ENCODE measurements around the gene NFATC2.
A peak's percentile ranks its signal among the peaks of the same experiment; 100 is the strongest.

The NFATC2 gene

GRCh38 chr20:51340451-51340840, 202.1 kb downstream of the NFATC2 start:
- Histone ChIP-seq H2AK5ac (ENCODE audit: low read length) (no peak overlapping the region), H3K4ac (ENCODE audit: low read depth, low read length) (no peak overlapping the region), H3K27me3 (ENCODE audit: insufficient read depth, low read length, poor library complexity) (no peaks in the 10 kb centered on the region), H3K9ac (ENCODE audit: low read length) (no peak overlapping the region), H2BK120ac (ENCODE audit: low read depth, low read length) (no peak overlapping the region), H3K79me1 (ENCODE audit: low read length) (no peaks in the 10 kb centered on the region), H2BK15ac (replicated peaks; ENCODE audit: low read depth) (no peak overlapping the region), H3K18ac (ENCODE audit: low read length) (no peak overlapping the region), H3K56ac (ENCODE audit: low read length) (no peak overlapping the region), H3K4me2 (ENCODE audit: low read length) (no peak overlapping the region), H2BK5ac (ENCODE audit: low read length) (no peak overlapping the region), H4K5ac (ENCODE audit: low read length) (no peak overlapping the region), H3K23ac (ENCODE audit: low read length) (no peak overlapping the region), H3K4me3 (ENCODE audit: low read length) (no peak overlapping the region), H3K4me1 (ENCODE audit: control insufficient read depth, low read depth, low read length) (peaks cover 2% of the 10 kb centered on the region), H4K8ac (ENCODE audit: low read depth, low read length) (no peak overlapping the region), H3K36me3 (ENCODE audit: control insufficient read depth, insufficient read depth, low read length) (no peaks in the 10 kb centered on the region), H3K79me2 (ENCODE audit: control insufficient read depth, insufficient read depth, low read length) (no peaks in the 10 kb centered on the region), H3K27ac (ENCODE audit: low read depth, low read length) (no peak overlapping the region)
- DNase-seq = peak; percentile 57

- H2BK5ac ChIP-seq (ENCODE audit: low read length) = no peak overlapping the region
- H3K4ac ChIP-seq (ENCODE audit: low read depth, low read length) = no peak overlapping the region
- H3K27ac ChIP-seq (ENCODE audit: low read depth, low read length) = no peak overlapping the region
- H3K4me2 ChIP-seq (ENCODE audit: low read length) = no peak overlapping the region
- no peak overlapping the region for H2BK15ac ChIP-seq (replicated peaks; ENCODE audit: low read depth)
- no peaks in the 10 kb centered on the region for H3K27me3 ChIP-seq (ENCODE audit: insufficient read depth, low read length, poor library complexity)
- H3K79me2 ChIP-seq (ENCODE audit: control insufficient read depth, insufficient read depth, low read length) = no peaks in the 10 kb centered on the region
- H3K18ac ChIP-seq (ENCODE audit: low read length) = no peak overlapping the region
- no peak for DNase-seq
- H3K56ac ChIP-seq (ENCODE audit: low read length) = no peak overlapping the region
- peaks cover 4% of the 10 kb centered on the region for H3K4me1 ChIP-seq (ENCODE audit: control insufficient read depth, low read depth, low read length)
- no peak overlapping the region for H4K5ac ChIP-seq (ENCODE audit: low read length)
- no peak overlapping the region for H4K8ac ChIP-seq (ENCODE audit: low read depth, low read length)
- no peak overlapping the region for H2BK120ac ChIP-seq (ENCODE audit: low read depth, low read length)
- no CpG with 5 or more reads among the region's 2 CpGs for WGBS (ENCODE audit: extremely low coverage, insufficient coverage, low lambda C conversion rate)
- H3K4me3 ChIP-seq (ENCODE audit: low read length) = no peak overlapping the region
- H3K9ac ChIP-seq (ENCODE audit: low read length) = no peak overlapping the region
- no peak overlapping the region for H3K23ac ChIP-seq (ENCODE audit: low read length)
- H3K79me1 ChIP-seq (ENCODE audit: low read length) = no peaks in the 10 kb centered on the region
- H2AK5ac ChIP-seq (ENCODE audit: low read length) = no peak overlapping the region
- H3K36me3 ChIP-seq (ENCODE audit: control insufficient read depth, insufficient read depth, low read length) = no peaks in the 10 kb centered on the region
Measured at GRCh38 chr20:51339721-51340450, 202.6 kb downstream of the NFATC2 start.

DNA sequence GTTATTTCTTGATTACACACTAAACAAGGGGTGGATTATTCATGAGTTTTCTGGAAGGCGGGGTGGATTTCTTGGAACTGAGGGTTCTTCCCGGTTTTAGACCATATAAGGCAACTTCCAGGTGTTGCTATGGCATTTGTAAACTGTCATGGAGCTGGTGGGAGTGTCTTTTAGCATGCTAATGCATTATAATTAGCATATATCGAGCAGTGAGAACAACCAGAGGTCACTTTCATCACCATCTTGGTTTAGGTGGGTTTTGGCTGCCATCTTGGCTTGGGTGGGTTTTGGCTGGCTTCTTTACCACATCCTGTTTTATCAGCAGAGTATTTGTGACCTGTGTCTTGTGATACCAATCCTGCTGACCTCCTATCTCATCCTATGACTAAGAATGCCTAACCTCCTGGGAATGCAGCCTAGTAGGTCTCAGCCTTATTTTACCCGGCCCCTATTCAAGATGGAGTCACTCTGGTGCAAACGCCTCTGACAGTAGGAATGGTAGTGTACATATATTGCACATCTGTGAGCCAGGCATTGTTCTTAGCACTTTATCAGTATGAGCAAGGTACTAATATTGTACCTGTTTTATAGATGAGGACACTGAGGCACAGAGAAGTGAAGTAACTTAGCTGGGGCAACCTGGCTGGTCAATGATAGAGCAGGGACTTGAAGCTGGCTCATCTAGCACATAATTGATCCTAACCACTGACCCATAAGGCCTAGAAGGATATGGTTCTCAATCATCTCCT, 203.7 kb downstream of the NFATC2 start:
- no peak overlapping the region for H2BK120ac ChIP-seq (ENCODE audit: low read depth, low read length)
- H3K9ac ChIP-seq (ENCODE audit: low read length) = no peak overlapping the region
- no peak overlapping the region for H3K4me2 ChIP-seq (ENCODE audit: low read length)
- H3K36me3 ChIP-seq (ENCODE audit: control insufficient read depth, insufficient read depth, low read length) = no peaks in the 10 kb centered on the region
- H4K8ac ChIP-seq (ENCODE audit: low read depth, low read length) = no peak overlapping the region
- no peak overlapping the region for H3K4ac ChIP-seq (ENCODE audit: low read depth, low read length)
- no peak overlapping the region for H3K56ac ChIP-seq (ENCODE audit: low read length)
- H2BK5ac ChIP-seq (ENCODE audit: low read length) = no peak overlapping the region
- WGBS (ENCODE audit: extremely low coverage, insufficient coverage, low lambda C conversion rate) = no CpG with 5 or more reads among the region's 5 CpGs
- H3K4me3 ChIP-seq (ENCODE audit: low read length) = no peak overlapping the region
- no peak overlapping the region for H3K27ac ChIP-seq (ENCODE audit: low read depth, low read length)
- no peak overlapping the region for H2BK15ac ChIP-seq (replicated peaks; ENCODE audit: low read depth)
- H3K79me2 ChIP-seq (ENCODE audit: control insufficient read depth, insufficient read depth, low read length) = no peaks in the 10 kb centered on the region
- no peak overlapping the region for H2AK5ac ChIP-seq (ENCODE audit: low read length)
- DNase-seq = no peak
- H3K18ac ChIP-seq (ENCODE audit: low read length) = no peak overlapping the region
- H3K27me3 ChIP-seq (ENCODE audit: insufficient read depth, low read length, poor library complexity) = no peaks in the 10 kb centered on the region
- H4K5ac ChIP-seq (ENCODE audit: low read length) = no peak overlapping the region
- H3K23ac ChIP-seq (ENCODE audit: low read length) = no peak overlapping the region
- no peaks in the 10 kb centered on the region for H3K79me1 ChIP-seq (ENCODE audit: low read length)
- peaks cover 4% of the 10 kb centered on the region for H3K4me1 ChIP-seq (ENCODE audit: control insufficient read depth, low read depth, low read length)

DNA sequence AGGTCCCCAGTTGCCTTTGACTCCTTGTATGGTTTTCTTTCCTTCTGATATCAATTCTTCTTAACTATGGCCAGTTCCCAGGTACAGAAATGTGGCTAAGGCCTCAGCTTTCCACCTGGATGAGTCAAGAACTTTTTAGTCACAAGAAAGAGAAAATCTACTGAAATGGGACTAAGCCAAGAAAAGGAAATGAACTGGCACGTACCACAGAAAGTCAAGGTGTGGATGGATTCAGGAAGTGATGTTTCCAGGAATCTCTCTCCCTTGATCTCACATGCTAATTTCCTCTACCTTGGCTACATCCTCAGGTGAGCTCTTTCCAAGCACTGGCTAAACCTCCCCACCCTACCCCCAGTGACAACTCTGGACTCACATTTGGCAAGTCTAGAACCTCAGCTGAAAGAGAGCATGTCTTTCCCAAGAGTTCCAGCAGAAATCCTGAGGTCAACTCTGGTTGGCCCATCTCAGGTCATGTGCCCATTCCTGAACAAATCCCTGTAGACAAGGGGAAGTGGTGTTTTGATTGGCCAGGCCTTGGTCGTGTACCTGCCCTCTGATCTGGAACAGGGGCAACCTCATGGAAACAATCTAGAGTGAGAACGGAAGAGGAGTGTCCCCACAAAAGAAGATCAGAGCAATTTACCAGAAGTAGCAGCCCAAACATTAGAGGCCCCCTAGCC, 205.3 kb downstream of the NFATC2 start:
- Histone ChIP-seq H3K56ac (ENCODE audit: low read length) (no peak overlapping the region), H3K9ac (ENCODE audit: low read length) (no peak overlapping the region), H4K5ac (ENCODE audit: low read length) (no peak overlapping the region), H3K4me2 (ENCODE audit: low read length) (no peak overlapping the region), H3K27ac (ENCODE audit: low read depth, low read length) (no peak overlapping the region), H3K36me3 (ENCODE audit: control insufficient read depth, insufficient read depth, low read length) (no peaks in the 10 kb centered on the region), H2AK5ac (ENCODE audit: low read length) (no peak overlapping the region), H3K4me3 (ENCODE audit: low read length) (no peak overlapping the region), H3K4ac (ENCODE audit: low read depth, low read length) (no peak overlapping the region), H3K18ac (ENCODE audit: low read length) (no peak overlapping the region), H2BK120ac (ENCODE audit: low read depth, low read length) (no peak overlapping the region), H3K23ac (ENCODE audit: low read length) (no peak overlapping the region), H4K8ac (ENCODE audit: low read depth, low read length) (no peak overlapping the region), H3K4me1 (ENCODE audit: control insufficient read depth, low read depth, low read length) (peaks cover 4% of the 10 kb centered on the region), H3K79me1 (ENCODE audit: low read length) (no peaks in the 10 kb centered on the region), H3K79me2 (ENCODE audit: control insufficient read depth, insufficient read depth, low read length) (no peaks in the 10 kb centered on the region), H2BK5ac (ENCODE audit: low read length) (no peak overlapping the region), H2BK15ac (replicated peaks; ENCODE audit: low read depth) (no peak overlapping the region), H3K27me3 (ENCODE audit: insufficient read depth, low read length, poor library complexity) (no peaks in the 10 kb centered on the region)
- no peak for DNase-seq
- WGBS (ENCODE audit: extremely low coverage, insufficient coverage, low lambda C conversion rate) = no CpG with 5 or more reads among the region's 3 CpGs

Small RNA genes lying within 50 kb of the gene (small RNA-seq; reads per million reads assigned to genes)
- gene MIR3194 (ENCODE audit: insufficient read depth) = 1.4 reads per million
